ENCODE results near the gene MBD3. TPM values are rescaled to one million over a fixed set of nuclear protein-coding genes. Genes with fewer than 3 reads are reported as not detected.

Gene MBD3
- total and polyA plus RNA-seq, 2 of the 4 experiments (the other 2 are of a cell fraction), result 42.5 to 66.3 TPM

DNA sequence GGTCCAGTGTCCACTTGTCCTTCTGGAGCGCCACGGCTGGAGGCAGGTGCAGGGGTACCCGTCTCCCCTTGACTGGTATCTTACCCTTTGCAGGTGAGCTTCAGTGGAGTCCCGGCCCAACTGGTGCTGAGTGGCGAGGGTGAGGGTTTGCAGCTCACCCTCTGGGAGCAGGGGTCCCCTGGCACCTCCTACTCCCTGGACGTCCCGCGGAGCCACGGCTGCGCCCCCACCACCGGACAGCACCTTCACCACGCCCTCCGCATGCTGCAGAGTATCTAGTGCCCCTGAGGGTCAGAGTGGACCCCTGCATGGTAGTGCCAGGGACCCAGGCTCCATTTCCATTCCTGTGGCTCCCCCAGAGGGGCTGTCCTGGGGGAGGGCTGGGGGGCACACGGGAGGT, 57.7 kb downstream of the MBD3 start:
- dilution Hi-C loops (cut with HindIII; ENCODE audit: low sequenced_read_pairs, unreplicated experiment), result no loop called here
- 55% methylated on average over 2 of the region's 14 CpGs; no CpG with 5 or more reads in 1 of the 2 experiments for WGBS, 2 experiments (ENCODE audit: extremely low coverage in 2 of 2, insufficient read length in 1 of 2)

More for the DNA sequence above, 57.7 kb downstream of the MBD3 start:
- Histone ChIP-seq H3K4me3 (ENCODE audit: insufficient read depth, low read depth, low read length) (no peak overlapping the region), H3K14ac (replicated peaks; ENCODE audit: low read depth, low read length) (no peak overlapping the region), H2BK5ac (ENCODE audit: low read depth, low read length, poor library complexity, severe bottlenecking) (no peak overlapping the region), H4K8ac (ENCODE audit: low read depth in 2 of 2, low read length in 2 of 2) (no peak overlapping the region), H2BK20ac (ENCODE audit: low read depth, low read length) (no peak overlapping the region), H4K91ac (ENCODE audit: insufficient read depth, low read depth, low read length) (no peak overlapping the region), H3K9me3 (ENCODE audit: control insufficient read depth, insufficient read depth, low read length) (no peaks in the 10 kb centered on the region), H3K18ac (ENCODE audit: low read depth, low read length) (no peak overlapping the region), H2BK15ac (ENCODE audit: low read depth, low read length) (no peak overlapping the region), H2AFZ (replicated peaks; ENCODE audit: low read length, poor library complexity) (no peak overlapping the region), H3K36me3 (ENCODE audit: control insufficient read depth, insufficient read depth, low read length) (no peaks in the 10 kb centered on the region), H3K27ac (ENCODE audit: insufficient read depth, low read length) (no peak overlapping the region), H3K9ac (ENCODE audit: low read depth, low read length) (no peak overlapping the region), H3K79me1 (ENCODE audit: low read depth in 1 of 2, low read length in 2 of 2) (no peaks in the 10 kb centered on the region), H4K20me1 (ENCODE audit: insufficient read depth, low read length) (no peaks in the 10 kb centered on the region), H3K4me1 (ENCODE audit: control insufficient read depth, insufficient read depth, low read length) (peaks cover 2% of the 10 kb centered on the region; the same call in 1 of the 2 replicates), H4K5ac (ENCODE audit: low read depth, low read length) (no peak overlapping the region), H3K9me1 (ENCODE audit: insufficient read depth, low read length) (no peaks in the 10 kb centered on the region), H2AK5ac (ENCODE audit: low read depth, low read length) (no peak overlapping the region), H2AK9ac (replicated peaks; ENCODE audit: low read depth, low read length, poor library complexity) (no peak overlapping the region), H3K56ac (ENCODE audit: extremely low read depth, insufficient read depth, low read length) (no peak overlapping the region), H3K4ac (ENCODE audit: low read depth, low read length) (no peak overlapping the region), H3K4me2 (ENCODE audit: low read depth, low read length) (no peak overlapping the region), H2BK120ac (ENCODE audit: low read depth, low read length) (no peak overlapping the region), H3K23ac (ENCODE audit: low read depth, low read length) (no peak overlapping the region), H3K27me3 (ENCODE audit: control insufficient read depth, insufficient read depth, low read length) (peaks cover 1% of the 10 kb centered on the region)
- ATAC-seq (ENCODE audit: low read depth) (no peak), DNase-seq (no peak)
- in situ Hi-C loops (cut with MboI; ENCODE audit: low sequenced_read_pairs) (loop anchor here (25.0 kb wide), 1 partner anchor 252 kb away; no protein-coding TSS in a partner anchor), intact Hi-C loops (cut with micrococcal nuclease) (no loop called here)
- TF ChIP-seq CEBPB (IDR thresholded peaks at IDR 0.05; ENCODE audit: low read depth, low read length) (no peak), BHLHE40 (IDR thresholded peaks at IDR 0.05; ENCODE audit: low read depth, low read length) (no peak), CHD1 (IDR thresholded peaks at IDR 0.05; ENCODE audit: low read depth, low read length) (no peak), POLR2A (IDR thresholded peaks at IDR 0.05; ENCODE audit: low read depth, low read length) (no peak), SMC3 (IDR thresholded peaks at IDR 0.05; ENCODE audit: low read depth, low read length) (no peak), NFE2L2 (IDR thresholded peaks at IDR 0.05; ENCODE audit: low read depth, low read length) (no peak), MXI1 (IDR thresholded peaks at IDR 0.05; ENCODE audit: borderline replicate concordance, low read depth, low read length) (no peak), RCOR1 (IDR thresholded peaks at IDR 0.05; ENCODE audit: insufficient replicate concordance, low read length) (no peak), MAZ (IDR thresholded peaks at IDR 0.05; ENCODE audit: borderline replicate concordance, low read depth, low read length) (no peak), RAD21 (IDR thresholded peaks at IDR 0.05; ENCODE audit: low read length) (no peak)
- TF ChIP-seq, protein P1, sequence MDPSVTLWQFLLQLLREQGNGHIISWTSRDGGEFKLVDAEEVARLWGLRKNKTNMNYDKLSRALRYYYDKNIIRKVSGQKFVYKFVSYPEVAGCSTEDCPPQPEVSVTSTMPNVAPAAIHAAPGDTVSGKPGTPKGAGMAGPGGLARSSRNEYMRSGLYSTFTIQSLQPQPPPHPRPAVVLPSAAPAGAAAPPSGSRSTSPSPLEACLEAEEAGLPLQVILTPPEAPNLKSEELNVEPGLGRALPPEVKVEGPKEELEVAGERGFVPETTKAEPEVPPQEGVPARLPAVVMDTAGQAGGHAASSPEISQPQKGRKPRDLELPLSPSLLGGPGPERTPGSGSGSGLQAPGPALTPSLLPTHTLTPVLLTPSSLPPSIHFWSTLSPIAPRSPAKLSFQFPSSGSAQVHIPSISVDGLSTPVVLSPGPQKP (IDR thresholded peaks at IDR 0.05; ENCODE audit: borderline replicate concordance, low read depth, low read length), result no peak
- TF ChIP-seq, protein P2, sequence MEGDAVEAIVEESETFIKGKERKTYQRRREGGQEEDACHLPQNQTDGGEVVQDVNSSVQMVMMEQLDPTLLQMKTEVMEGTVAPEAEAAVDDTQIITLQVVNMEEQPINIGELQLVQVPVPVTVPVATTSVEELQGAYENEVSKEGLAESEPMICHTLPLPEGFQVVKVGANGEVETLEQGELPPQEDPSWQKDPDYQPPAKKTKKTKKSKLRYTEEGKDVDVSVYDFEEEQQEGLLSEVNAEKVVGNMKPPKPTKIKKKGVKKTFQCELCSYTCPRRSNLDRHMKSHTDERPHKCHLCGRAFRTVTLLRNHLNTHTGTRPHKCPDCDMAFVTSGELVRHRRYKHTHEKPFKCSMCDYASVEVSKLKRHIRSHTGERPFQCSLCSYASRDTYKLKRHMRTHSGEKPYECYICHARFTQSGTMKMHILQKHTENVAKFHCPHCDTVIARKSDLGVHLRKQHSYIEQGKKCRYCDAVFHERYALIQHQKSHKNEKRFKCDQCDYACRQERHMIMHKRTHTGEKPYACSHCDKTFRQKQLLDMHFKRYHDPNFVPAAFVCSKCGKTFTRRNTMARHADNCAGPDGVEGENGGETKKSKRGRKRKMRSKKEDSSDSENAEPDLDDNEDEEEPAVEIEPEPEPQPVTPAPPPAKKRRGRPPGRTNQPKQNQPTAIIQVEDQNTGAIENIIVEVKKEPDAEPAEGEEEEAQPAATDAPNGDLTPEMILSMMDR (conservative IDR thresholded peaks at IDR 0.05; ENCODE audit: low read depth, low read length), result no peak
- TF ChIP-seq, protein P3, sequence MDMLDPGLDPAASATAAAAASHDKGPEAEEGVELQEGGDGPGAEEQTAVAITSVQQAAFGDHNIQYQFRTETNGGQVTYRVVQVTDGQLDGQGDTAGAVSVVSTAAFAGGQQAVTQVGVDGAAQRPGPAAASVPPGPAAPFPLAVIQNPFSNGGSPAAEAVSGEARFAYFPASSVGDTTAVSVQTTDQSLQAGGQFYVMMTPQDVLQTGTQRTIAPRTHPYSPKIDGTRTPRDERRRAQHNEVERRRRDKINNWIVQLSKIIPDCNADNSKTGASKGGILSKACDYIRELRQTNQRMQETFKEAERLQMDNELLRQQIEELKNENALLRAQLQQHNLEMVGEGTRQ (IDR thresholded peaks at IDR 0.05; ENCODE audit: low read depth, low read length), result no peak
- POLR2A ChIA-PET (ENCODE audit: unreplicated experiment), result no interaction called here
- BruUV-seq (replicated peaks), result no TSS peak
- CTCF ChIA-PET, result no interaction called here
